IPS-11a (cell line): ENCODE data around the gene FXYD6.

Experiments
- H3K4me3 ChIP-seq: one replicate; pipeline ENCODE4 v1.5.1; 2013; ENCODE audit warnings: low read depth, low read length, control low read depth

Gene FXYD6

GRCh38 chr11:117851106-117851505 lies 25.4 kb downstream of the FXYD6 start:
- no peak overlapping the region for H3K4me3 ChIP-seq

DNA sequence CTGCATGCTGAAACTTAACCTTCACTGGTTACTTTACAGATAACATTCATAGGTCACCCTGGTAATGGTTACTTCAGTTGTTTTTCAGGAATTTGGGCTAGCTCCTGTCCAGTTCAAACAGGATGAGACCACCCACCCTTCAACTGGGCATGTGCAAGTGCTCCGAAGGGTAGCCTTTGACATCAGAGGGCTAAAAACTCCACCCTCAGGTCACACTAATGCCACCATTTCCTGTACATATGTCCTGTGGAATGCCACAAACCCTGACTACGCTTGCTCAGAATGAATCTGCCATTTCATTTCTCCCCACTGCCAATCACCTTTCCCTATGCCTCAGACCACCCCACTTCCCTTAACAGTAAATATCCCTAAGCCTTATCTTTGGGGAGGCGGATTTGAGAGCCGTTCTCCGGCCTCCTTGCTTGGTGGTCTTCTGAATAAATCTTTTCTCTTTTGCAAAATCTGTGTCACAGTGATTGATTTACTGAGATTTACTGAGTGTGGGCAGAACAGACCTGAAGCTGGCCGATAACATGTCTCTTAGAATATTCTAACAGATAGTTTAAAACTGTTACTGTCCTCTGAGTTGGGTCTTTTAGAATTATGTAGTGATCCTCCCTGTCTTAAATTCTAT lies 26.6 kb downstream of the FXYD6 start:
- H3K4me3 ChIP-seq: no peak overlapping the region

GRCh38 chr11:117843666-117844484 lies 32.6 kb downstream of the FXYD6 start:
- no peak overlapping the region for H3K4me3 ChIP-seq

- no peak overlapping the region for H3K4me3 ChIP-seq
Measured at GRCh38 chr11:117842131-117842941, 34.1 kb downstream of the FXYD6 start.

- H3K4me3 ChIP-seq: no peak overlapping the region
Measured at GRCh38 chr11:117841551-117842031, 34.9 kb downstream of the FXYD6 start.

DNA sequence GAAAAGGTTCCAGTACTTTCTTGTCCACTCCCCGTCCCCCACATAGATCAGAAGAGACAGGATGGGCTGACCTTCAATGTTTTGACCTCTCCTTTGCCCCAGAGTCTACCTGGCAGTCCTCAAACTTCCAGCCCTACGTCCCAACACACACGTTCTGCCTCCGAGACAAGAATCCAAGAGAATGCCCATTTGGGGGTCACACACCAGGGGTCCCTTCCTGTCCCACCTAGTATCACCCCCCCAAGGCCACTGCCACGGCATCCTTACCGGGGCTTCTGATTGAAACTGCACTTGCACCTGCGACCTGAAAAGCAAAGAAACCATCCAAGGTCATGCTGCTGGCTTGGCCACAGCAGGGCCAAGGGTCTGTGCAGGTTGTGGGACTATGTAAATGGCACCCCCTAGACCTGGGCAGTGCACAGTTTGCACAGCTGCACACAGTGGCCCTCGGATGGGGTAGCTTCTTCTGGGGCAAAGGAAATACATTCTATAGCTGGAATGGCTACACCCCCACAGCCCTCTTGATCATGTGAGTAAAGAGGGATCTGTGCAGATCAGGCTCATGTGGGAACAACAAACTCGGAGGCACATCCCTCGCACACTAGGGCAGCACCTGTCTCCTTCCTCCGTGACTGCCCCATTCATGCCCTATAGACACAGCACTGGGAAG lies 35.4 kb downstream of the FXYD6 start:
- no peak overlapping the region for H3K4me3 ChIP-seq

GRCh38 chr11:117839936-117840813 lies 36.3 kb downstream of the FXYD6 start:
- H3K4me3 ChIP-seq: no peak overlapping the region

- H3K4me3 ChIP-seq: no peak overlapping the region
Measured at GRCh38 chr11:117839380-117839881, 37.0 kb downstream of the FXYD6 start.

DNA sequence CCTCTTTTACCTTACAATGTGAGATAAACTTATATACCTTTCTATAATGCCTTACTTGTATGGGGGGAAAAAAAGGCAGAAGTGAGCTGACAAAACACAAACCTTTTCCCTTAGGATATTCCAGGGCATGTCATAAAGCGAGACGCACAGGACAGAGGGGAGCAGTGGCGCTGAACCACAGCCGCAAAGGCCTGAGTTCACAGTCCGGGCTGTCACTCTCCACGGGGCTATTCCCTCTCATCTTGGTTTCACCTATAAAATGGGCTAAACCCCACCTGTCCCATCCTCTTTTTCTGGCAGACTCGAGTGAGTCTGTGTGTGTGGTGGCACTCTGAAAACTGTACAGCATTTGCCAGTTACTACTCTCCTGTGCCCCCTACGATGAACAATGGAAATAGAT lies 37.6 kb downstream of the FXYD6 start:
- no peak overlapping the region for H3K4me3 ChIP-seq

GRCh38 chr11:117837791-117838190 lies 38.7 kb downstream of the FXYD6 start:
- no peak overlapping the region for H3K4me3 ChIP-seq

GRCh38 chr11:117837070-117837776 lies 39.2 kb downstream of the FXYD6 start:
- H3K4me3 ChIP-seq: no peak overlapping the region

DNA sequence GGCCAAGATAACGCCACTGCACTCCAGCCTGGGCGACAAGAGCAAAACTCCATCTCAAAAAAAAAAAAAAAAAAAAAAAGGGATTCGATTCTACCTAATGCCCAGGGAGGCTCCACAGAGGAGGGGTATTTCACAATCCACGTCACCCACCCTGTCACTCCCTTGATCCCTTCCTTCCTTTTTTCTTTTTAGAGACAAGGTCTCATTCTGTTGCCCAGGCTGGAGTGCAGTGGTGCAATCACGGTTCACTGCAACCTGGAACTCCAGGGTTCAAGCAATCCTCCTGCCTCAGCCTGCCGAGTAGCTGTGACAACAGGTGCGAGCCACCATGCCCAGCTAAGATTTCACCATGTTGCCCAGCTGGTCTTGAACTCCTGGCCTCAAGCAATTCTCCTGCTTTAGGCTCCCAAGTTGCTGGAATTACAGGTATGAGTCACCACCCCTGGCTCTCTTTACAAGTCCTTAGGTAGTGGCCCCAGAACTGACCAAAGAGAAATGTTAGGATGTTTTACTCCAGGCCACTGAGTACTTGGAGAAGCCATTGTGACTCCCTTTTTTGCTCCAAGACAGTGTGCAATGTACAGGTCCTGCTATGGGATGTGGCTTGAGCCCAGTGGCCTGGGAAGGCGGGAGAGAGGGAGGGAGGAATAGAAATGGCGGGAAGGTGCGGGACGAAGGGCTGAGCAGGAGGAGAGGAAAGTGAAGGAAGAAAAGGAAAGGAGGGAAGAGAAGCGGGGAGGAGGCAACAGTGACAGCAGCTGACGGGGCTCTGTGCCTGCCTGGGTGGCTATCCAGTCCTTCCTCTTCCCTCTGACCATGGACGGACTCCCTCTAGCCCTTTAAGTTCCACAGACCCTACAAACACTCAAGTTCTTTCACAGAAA lies 40.1 kb downstream of the FXYD6 start:
- H3K4me3 ChIP-seq: no peak overlapping the region

GRCh38 chr11:117835576-117835975 lies 40.9 kb downstream of the FXYD6 start:
- no peak overlapping the region for H3K4me3 ChIP-seq

DNA sequence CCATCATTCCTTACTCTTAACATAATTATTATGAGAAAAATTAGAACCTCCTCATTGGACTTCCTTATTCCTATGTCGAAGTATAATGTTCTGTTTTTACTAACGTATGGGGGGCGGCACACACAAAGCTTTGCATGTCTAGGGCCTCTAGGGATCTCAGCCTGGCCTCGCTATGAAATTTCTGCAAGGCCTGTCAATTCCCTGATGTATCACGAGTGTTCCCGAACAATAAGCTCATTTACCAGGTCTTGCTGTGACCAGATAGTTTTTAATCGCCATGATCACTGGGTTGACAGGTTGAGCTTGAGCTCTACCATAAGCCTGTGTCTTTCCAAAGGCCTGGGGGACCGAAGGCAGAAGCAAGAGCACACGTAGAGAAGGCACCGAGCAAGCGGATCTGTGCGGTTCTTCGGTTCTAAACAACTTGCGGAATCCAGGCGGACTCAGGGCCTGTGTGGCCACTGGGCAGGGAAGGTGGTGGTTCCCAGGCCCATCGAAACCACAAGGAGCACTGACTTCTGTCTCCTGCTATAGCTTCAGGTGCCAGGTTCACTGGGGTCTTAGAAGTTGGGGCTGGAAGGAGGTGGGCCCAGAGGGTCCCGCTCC lies 41.5 kb downstream of the FXYD6 start:
- no peak overlapping the region for H3K4me3 ChIP-seq

DNA sequence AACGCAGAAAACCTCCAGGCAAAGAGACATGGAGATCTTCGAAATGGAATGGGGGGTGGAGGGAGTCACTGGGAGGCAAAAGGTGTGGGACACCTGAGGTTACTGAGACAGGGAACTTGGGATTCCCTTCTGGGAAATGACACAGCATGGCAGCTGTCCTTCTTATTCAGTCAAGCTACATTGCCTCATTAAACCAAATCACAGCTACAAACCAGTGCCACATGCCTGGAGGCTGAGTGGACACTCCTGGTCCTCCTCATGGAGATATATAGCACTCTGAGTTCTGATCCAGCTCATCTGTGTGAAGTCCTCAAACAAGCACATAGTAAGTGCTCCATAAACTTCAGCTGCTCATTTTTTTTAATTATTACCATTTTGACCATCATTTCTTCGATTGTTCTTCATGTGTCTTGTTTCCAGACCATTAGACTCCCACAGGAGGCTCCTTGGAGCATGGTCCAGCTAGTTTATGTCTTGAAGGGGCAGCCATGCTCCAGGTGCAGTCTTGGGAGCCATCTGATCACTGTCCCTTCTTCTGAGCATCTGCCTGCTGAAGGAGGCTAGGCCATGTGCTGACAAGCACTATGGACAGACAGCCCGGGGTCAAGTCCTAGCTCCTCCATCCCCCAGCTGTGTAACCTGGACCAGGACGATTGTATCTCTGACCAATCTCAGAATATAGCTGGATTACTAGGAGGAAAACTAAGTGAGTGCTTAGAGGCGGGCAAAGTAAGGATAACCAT lies 42.2 kb downstream of the FXYD6 start:
- H3K4me3 ChIP-seq: no peak overlapping the region

DNA sequence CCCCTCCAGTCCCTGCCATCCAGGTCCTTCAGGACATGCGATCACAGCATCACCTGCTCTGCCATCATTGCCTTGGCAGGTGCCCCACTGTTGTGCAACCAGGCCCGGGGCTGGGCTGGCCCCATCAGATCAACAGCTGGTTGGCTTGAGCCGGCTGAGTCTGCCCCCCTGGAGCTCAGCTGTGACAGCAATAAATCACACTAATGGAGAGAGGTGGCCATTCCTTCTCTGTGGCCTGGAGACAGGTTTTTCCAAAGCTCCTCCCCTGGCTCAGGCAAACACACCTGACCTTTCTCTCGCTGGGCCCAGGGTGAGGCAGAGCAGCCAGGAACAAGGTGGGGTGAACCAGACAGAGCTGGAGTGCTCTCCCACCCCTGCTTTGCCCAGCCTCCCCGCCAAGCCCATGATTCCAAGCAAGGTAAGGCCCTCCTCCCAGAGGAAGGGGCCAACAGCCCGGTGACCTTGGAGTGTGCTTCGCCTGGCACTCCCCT lies 43.0 kb downstream of the FXYD6 start:
- no peak overlapping the region for H3K4me3 ChIP-seq

GRCh38 chr11:117832511-117832910 lies 43.9 kb downstream of the FXYD6 start:
- H3K4me3 ChIP-seq: no peak overlapping the region
